H1 (cell line): ENCODE measurements around the gene PF4V1.

Source experiments
- MAX ChIP-seq: IDR thresholded peaks from 2 replicates; pipeline ENCODE4 v1.6.1; 2012; ENCODE audit warnings: inconsistent platforms
- POLR2A ChIP-seq, 2 experiments: IDR thresholded peaks; 1 replicate in 1 of 2; 2 replicates in 1 of 2; pipeline ENCODE4 v1.6.1; 2011; ENCODE audit warnings: low read depth in 2 of 2, low read length in 2 of 2, mild to moderate bottlenecking in 2 of 2; ENCODE audit errors: control extremely low read depth in 1 of 2
- POLR2AphosphoS5 ChIP-seq: IDR thresholded peaks from 2 replicates; pipeline ENCODE4 v1.6.1; 2011; ENCODE audit warnings: low read depth, low read length
- RFX5 ChIP-seq: IDR thresholded peaks from 2 replicates; pipeline ENCODE4 v1.6.1; 2011; ENCODE audit warnings: low read depth, low read length, improper control_type of control experiment, borderline replicate concordance
- USF2 ChIP-seq: IDR thresholded peaks from 2 replicates; pipeline ENCODE4 v1.6.1; 2011; ENCODE audit warnings: low read length, improper control_type of control experiment

GRCh38 chr4:73894001-73894400 is 40.9 kb downstream of the PF4V1 start:
- TF ChIP-seq POLR2A (IDR thresholded peaks at IDR 0.05; ENCODE audit: control extremely low read depth in 1 of 2, low read depth in 2 of 2, low read length in 2 of 2) (no peak), RFX5 (no peak), USF2 (no peak), POLR2AphosphoS5 (no peak), MAX (no peak)
